ENCODE measurements around the gene STOML1.

STOML1 gene

DNA sequence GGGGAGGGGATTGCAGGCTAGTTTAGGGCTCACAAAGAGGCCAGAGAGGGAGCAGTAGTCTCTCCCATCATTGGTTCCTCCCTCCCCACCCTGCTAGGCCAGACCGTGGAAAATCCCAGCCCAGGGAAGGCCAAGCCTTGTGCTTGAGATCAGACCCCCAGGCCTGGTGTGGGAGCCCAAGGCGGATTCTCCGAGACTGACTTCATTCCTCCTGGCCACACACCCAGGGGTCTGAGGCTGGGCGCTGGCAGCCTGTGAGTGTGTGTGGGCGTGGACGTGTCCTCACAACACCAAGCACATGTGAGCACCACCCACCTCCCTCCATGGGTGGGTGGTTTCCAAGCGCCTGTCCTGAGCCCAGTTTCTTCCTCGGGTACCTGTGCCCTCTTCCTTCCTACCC lies 61.7 kb downstream of the STOML1 start:
- no peak overlapping the region for H3K4me3 ChIP-seq (ENCODE audit: low read depth, low read length)
- TF ChIP-seq, protein P1, sequence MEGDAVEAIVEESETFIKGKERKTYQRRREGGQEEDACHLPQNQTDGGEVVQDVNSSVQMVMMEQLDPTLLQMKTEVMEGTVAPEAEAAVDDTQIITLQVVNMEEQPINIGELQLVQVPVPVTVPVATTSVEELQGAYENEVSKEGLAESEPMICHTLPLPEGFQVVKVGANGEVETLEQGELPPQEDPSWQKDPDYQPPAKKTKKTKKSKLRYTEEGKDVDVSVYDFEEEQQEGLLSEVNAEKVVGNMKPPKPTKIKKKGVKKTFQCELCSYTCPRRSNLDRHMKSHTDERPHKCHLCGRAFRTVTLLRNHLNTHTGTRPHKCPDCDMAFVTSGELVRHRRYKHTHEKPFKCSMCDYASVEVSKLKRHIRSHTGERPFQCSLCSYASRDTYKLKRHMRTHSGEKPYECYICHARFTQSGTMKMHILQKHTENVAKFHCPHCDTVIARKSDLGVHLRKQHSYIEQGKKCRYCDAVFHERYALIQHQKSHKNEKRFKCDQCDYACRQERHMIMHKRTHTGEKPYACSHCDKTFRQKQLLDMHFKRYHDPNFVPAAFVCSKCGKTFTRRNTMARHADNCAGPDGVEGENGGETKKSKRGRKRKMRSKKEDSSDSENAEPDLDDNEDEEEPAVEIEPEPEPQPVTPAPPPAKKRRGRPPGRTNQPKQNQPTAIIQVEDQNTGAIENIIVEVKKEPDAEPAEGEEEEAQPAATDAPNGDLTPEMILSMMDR (IDR thresholded peaks at IDR 0.05; ENCODE audit: control insufficient read depth, extremely low read depth, insufficient read depth) = no peak
- DNase-seq (ENCODE audit: low read depth) = no peak

DNA sequence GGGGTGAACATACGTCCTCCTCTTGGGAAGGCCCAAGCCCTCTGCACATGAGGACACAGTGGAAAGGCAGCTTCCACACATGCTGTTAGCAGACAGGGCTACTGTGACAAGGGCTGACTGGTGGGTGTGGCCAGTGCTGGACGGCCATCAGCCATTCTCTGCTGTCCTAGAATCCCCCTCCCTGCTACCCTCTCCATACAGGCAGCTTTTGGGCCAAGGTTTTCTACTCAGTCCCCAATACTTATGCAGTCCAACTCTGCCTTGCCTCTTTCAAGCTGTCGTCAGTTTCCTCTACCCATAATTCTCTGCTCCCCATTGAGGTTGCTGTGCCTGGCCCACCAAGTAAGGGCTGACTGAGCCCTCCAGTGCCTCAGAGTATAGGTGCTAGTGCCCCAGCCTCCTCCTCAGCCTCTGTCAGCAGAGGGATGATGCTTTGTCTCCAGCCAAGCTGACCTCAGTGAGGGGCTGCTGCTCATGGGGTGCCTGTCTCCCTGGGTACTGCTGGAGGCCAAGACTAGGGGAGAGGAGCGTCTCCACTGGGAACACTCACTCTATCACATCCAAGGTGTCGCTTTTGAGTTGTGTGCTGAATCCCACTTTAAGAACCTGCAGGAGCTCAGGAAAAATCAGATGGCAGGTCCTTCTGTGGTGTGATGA lies 63.0 kb downstream of the STOML1 start:
- DNase-seq (ENCODE audit: low read depth) = no peak
- no peak overlapping the region for H3K4me3 ChIP-seq (ENCODE audit: low read depth, low read length)
- TF ChIP-seq, protein P1 (IDR thresholded peaks at IDR 0.05; ENCODE audit: control insufficient read depth, extremely low read depth, insufficient read depth) = no peak
